Adipose tissue (tissue), 3 donors: ENCODE results near the gene CARS2. TPM values are rescaled to one million over a fixed set of nuclear protein-coding genes. Genes with fewer than 3 reads are reported as not detected.
"Not testable (repeated sequence)": the region's sequence is repeated elsewhere in the genome, so short reads cannot be mapped to it uniquely, and the experiment has no call there.

Experiments used
- H3K27ac ChIP-seq: one replicate; pipeline ENCODE4 v1.5.1; 2013; ENCODE audit warnings: low read depth, low read length
- WGBS, 3 donors: extraction: QIAGEN DNeasy Blood & Tissue Kit; methylation state at CpG; one replicate each; pipeline ENCODE4 v1.1.7; 2013; 5-methylcytosine and 5-hydroxymethylcytosine counted together
- polyA plus RNA-seq, 3 donors: library from polyadenylated mRNA; stranded (reverse); fragments of 200-250 nt; gene quantifications; one replicate each; pipeline ENCODE4 v1.2.3, GENCODE V29; 2013
- donor health status: healthy with polysubstance abuse.
- donor health status: Bipolar disorder and iron deficiency.
- donor health status: healthy.

CARS2 gene
- polyA plus RNA-seq, 3 donors: 28.1 to 50.5 (median 43.1) TPM

DNA sequence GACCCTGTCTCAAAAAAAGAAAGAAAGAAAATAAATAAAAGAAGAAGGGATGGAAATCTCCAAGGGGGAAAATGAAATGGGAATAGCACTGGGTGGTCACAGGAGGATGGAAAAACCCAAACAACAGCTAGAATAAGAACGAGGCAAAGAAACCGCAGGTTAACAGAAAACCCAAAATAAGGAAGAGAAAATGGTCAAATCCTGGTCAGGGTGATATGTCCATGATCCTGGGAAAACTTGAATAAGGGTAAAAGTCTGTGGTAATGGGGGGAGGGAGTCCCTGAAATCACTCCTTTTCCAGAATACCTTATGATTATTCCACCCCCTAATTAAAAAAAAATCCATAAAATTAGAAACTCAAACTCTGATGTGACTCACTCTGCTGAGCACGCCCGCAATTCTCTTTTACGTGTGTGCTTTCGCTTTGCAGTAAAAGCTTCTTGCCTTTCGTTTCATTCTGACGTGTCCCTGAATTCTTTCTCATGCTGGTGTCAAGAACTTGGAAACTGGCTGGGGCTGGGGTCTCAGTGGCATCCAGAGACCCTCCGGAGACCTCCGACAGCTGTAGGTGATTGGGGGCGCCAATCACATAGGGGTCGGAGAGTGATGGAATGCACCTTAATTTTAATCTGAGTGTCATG, 94.8 kb downstream of the CARS2 start:
- WGBS, 3 donors: 83 to 87% (median 84%) methylated on average over 12 of the region's 12 CpGs
- no peak overlapping the region for H3K27ac ChIP-seq

DNA sequence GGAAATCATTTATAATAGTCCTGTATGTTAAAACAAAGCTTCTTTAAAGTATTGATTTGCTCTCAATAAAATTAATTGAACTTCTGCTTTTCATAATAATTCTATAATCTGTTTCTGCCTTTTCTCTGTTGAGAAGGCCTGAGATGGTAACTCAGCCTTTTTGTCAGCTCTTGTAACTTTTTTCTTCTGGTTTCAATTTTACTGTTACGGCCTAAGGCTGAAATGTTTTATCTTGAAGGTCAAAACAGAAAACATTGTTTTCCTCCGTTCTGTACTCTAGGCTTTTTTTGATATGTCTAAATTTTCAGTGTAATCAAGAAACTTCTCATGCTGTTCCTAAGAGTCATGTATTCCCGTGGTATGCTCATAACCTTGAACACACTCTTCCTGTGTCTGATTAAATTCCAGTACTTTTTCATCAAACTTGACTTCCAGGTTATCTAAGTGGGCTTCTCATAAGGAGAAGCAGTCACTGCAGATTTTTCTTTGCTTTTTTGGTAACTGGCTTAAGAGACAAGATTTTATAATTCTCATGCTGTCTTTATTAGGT, 98.2 kb downstream of the CARS2 start:
- 53 to 81% (median 70%) methylated on average over 3 of the region's 3 CpGs for WGBS, 3 donors
- H3K27ac ChIP-seq: no peak overlapping the region

DNA sequence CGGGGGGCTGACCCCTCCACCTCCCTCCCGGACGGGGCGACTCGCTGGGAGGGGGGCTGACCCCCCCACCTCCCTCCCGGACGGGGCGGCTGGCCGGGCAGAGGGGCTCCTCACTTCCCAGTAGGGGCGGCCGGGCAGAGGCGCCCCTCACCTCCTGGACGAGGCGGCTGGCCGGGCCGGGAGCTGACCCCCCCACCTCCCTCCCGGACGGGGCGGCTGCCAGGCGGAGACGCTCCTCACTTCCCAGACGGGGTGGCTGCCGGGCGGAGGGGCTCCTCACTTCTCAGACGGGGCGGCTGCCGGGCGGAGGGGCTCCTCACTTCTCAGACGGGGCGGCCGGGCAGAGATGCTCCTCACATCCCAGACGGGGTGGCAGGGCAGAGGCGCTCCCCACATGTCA, 99.6 kb downstream of the CARS2 start:
- not testable (repeated sequence) for H3K27ac ChIP-seq
- 81 to 96% (median 93%) methylated on average over 6 to 27 of the region's 33 CpGs for WGBS, 3 donors

DNA sequence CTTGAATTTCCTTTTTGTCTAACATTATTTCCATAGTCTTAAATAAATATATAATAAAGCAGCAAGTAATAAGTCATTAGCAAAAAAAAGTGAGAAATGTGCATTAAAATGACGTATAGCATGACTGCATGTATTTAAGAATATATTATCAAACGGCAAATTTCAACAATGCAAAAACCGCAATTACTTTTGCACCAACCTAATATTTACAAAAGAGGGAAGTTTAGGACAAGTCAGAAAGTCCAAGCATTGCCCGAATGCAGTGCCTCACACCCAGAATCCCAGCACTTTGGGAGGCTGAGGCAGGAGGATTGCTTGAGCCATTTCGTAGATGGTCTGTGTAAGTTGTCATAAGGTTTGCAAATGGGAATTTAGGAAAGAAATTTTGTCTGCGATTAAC, 100.8 kb downstream of the CARS2 start:
- H3K27ac ChIP-seq: no peak overlapping the region
- 91 to 93% (median 93%) methylated on average over 6 of the region's 6 CpGs for WGBS, 3 donors

DNA sequence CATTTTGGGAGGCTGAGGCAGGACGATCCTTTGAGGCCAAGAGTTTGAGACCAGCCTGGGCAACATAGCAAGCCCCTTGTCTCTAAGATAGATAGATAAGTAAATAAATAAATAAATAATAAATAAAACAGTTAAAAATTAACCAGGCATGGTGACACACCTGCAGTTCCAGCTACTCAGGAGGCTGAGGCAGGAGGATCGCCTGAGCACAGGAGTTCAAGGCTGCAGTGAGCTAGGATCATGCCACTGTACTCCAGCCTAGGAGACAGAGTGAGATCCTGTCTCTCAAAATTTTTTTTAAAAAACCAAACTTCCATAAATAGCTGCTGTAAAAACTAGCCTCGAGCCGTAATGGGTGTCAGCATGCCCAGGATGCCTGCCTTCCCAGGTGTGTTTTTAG, 104.9 kb downstream of the CARS2 start:
- no peak overlapping the region for H3K27ac ChIP-seq
- 86 to 87% (median 86%) methylated on average over 4 of the region's 4 CpGs for WGBS, 3 donors

DNA sequence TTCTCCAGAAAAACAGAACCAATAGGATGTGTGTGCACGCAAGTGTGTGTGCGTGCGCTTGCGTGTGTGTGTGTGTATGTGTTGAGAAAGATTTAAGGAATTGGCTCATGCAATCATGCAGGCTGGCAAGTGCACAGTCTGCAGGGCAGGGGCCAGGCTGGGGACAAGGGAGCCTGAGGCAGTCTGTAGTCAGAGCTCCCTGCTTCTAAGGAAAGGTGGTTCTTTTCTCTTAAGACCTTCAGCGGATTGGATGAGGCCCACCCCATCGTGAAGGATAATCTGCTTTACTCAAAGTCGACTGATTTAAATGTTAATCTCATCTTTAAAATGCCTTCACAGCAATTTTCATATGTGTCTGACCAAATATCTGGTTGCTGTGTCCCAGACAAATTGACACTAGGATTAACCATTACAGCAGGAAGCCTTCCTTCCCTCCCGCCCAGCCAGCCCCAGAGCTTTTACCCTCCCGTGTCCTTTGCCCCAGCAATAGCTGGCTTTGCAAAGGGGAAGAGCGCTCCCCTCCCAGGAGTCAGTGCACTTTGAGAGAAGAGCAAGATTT, 105.6 kb downstream of the CARS2 start:
- WGBS, 3 donors: 78 to 84% (median 83%) methylated on average over 10 of the region's 10 CpGs
- no peak overlapping the region for H3K27ac ChIP-seq

DNA sequence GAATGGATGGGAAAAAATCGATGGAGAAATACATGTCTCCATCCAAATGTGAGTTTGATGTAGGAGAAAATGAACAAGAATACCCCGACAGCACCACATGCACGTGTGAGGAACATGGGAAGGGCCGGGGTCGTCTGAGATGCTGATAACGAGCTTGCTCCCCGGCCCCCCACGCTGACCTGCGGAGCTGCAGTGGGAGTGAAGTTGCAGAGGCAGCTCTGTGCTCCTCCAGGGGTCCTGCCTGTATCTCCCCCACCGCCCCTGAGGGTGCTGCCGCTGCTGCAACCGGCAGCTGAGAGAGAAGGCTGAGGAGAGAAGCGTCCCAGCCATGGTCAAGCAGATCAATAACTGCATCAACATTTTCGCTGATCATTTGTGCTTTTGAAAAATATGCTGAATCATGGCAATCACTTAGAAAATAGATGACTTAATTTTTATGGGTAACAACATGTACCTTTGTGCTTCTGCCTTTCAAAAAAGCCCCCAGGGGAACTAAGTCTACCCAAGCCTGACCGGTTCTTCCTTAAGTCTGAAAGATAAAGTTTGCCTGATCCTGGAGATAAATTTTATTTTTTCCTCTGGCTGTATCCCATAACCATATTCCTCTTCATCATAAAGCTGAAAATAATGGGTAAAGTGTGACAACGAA, 108.8 kb downstream of the CARS2 start:
- no peak overlapping the region for H3K27ac ChIP-seq
- WGBS, 3 donors: 62 to 75% (median 70%) methylated on average over 16 of the region's 16 CpGs

DNA sequence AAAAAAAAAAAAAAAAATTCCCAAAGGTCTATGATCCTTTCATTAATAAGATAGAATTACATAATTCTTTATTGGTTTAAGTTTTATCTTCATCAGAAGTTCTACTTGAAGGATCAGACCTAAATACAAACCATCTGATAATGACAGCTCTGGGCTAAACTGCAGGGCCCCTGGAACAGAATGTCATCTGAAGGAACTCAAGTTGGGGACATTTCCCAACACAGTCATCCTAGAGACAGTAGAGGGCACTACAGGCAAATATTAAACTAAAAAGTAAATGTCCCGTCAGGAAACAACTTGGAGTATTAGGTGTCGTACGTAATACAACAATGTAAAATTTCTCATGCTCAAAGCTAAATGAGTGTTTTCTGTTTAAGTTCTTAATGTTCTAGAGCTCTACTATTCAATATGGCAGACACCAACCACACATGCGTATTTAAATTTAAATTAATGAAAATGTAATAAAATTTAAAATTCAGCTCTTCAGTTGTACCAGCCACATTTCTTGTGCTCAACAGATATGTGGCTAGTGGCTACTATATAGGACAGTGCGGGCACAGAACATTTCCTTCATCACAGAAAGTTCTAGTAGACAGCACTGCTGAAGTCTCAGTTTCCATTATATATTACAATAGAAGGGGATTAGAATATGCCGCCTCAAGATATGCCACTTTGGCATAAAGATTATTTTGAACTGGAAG, 112.3 kb downstream of the CARS2 start:
- 39 to 45% (median 43%) methylated on average over 6 of the region's 6 CpGs for WGBS, 3 donors
- H3K27ac ChIP-seq: no peak overlapping the region

DNA sequence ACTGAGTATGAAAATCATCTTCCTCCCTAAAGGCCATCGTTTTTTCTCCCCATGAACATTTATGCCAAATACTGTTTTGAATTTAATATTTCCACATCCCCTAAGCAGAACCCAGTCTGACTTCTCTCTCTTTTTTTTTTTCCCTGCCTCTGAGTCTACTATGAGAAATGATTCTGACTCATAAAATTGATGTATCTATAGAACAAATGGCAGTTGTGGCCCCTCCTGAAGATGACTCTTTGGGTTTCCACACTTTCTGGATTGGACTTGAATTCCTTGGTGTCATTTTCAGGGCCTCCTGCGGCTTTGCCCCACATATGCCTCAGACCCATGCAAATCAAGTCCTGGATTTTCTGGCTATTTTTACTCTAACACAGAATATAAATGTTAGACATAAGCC, 113.3 kb downstream of the CARS2 start:
- H3K27ac ChIP-seq: no peak overlapping the region
- 58 to 75% (median 71%) methylated on average over 2 of the region's 2 CpGs for WGBS, 3 donors

Other genes with a start within 250 kb of the CARS2 start
- gene RAB20, start 144.4 kb downstream of the CARS2 start, polyA plus RNA-seq: 10 to 100 TPM; 22.1 to 82.3 (median 31.2) TPM
- gene NAXD, start 90.6 kb downstream of the CARS2 start, polyA plus RNA-seq: 10 to 100 TPM; 22.0 to 28.8 (median 22.8) TPM
- 10 to 100 TPM; 10.1 to 16.0 (median 11.7) TPM for gene ING1, start 7.6 kb upstream of the CARS2 start, polyA plus RNA-seq
- gene ANKRD10, start 209.0 kb upstream of the CARS2 start, polyA plus RNA-seq: 10 to 100 TPM; 46.9 to 54.1 (median 50.9) TPM